ENCODE data around the gene BBS5. TPM values are rescaled to one million over a fixed set of nuclear protein-coding genes. Genes with fewer than 3 reads are reported as not detected.
A peak's percentile ranks its signal among the peaks of the same experiment; 100 is the strongest.

The BBS5 gene
- total RNA-seq, 4 donors from 2014 or later: 6.9 to 16.2 (median 8.6) TPM

- TF ChIP-seq EP300 (IDR thresholded peaks at IDR 0.05): no peak
- TF ChIP-seq CTCF (IDR thresholded peaks at IDR 0.05): no peak
- no peak for TF ChIP-seq POLR2A (IDR thresholded peaks at IDR 0.05)
- TF ChIP-seq POLR2AphosphoS5 (IDR thresholded peaks at IDR 0.05): no peak
- no peaks in the 10 kb centered on the region for H3K36me3 ChIP-seq
- WGBS, 2 donors (ENCODE audit: low coverage in 1 of 2): 78 to 83% methylated on average over 2 of the region's 3 CpGs
- no peak overlapping the region for H3K27ac ChIP-seq
- peaks cover 0 to 20% (median 4%) of the 10 kb centered on the region in 3 donors for H3K4me1 ChIP-seq
- ATAC-seq: no peak
- H3K9me3 ChIP-seq: no peaks in the 10 kb centered on the region
- no peak overlapping the region for H3K4me3 ChIP-seq
- H3K27me3 ChIP-seq: no peaks in the 10 kb centered on the region
Observed at GRCh38 chr2:169476459-169476858, 2.8 kb upstream of the BBS5 start.

GRCh38 chr2:169478339-169478738 lies 955 bp upstream of the BBS5 start:
- no peaks in the 10 kb centered on the region for H3K9me3 ChIP-seq
- H3K4me3 ChIP-seq: no peak overlapping the region
- ATAC-seq: peak; percentile 45
- peak overlapping the region in 3 of 4 donors; percentile 82 to 87 (median 85) for H3K27ac ChIP-seq
- no peak for TF ChIP-seq CTCF (IDR thresholded peaks at IDR 0.05)
- no peak for TF ChIP-seq POLR2A (IDR thresholded peaks at IDR 0.05)
- TF ChIP-seq EP300 (IDR thresholded peaks at IDR 0.05): no peak
- no peak for TF ChIP-seq POLR2AphosphoS5 (IDR thresholded peaks at IDR 0.05)
- 61 to 88% methylated on average over 2 to 3 of the region's 3 CpGs for WGBS, 2 donors (ENCODE audit: low coverage in 1 of 2)
- peaks cover 0 to 21% (median 4%) of the 10 kb centered on the region in 3 donors for H3K4me1 ChIP-seq
- H3K36me3 ChIP-seq: peaks cover 0 to 13% of the 10 kb centered on the region in 2 donors
- H3K27me3 ChIP-seq: no peaks in the 10 kb centered on the region

GRCh38 chr2:169478745-169479256 lies 493 bp upstream of the BBS5 start:
- H3K9me3 ChIP-seq: no peaks in the 10 kb centered on the region
- 78 to 94% methylated on average over 2 to 4 of the region's 14 CpGs for WGBS, 2 donors (ENCODE audit: low coverage in 1 of 2)
- H3K27ac ChIP-seq: peak overlapping the region; percentile 67 to 87 (median 84)
- peak; percentile 4 for ATAC-seq
- H3K4me1 ChIP-seq: peaks cover 0 to 21% (median 4%) of the 10 kb centered on the region in 3 donors
- TF ChIP-seq EP300 (IDR thresholded peaks at IDR 0.05) (no peak), POLR2AphosphoS5 (IDR thresholded peaks at IDR 0.05) (no peak), CTCF (IDR thresholded peaks at IDR 0.05) (no peak)
- peak overlapping the region; percentile 66 to 75 for H3K4me3 ChIP-seq
- no peaks in the 10 kb centered on the region for H3K27me3 ChIP-seq
- H3K36me3 ChIP-seq: peaks cover 0 to 18% of the 10 kb centered on the region in 2 donors

GRCh38 chr2:169480079-169480465 lies 778 bp downstream of the BBS5 start:
- TF ChIP-seq POLR2A (IDR thresholded peaks at IDR 0.05): no peak
- TF ChIP-seq CTCF (IDR thresholded peaks at IDR 0.05): no peak
- no peak for TF ChIP-seq EP300 (IDR thresholded peaks at IDR 0.05)
- no peak for TF ChIP-seq POLR2AphosphoS5 (IDR thresholded peaks at IDR 0.05)
- Histone ChIP-seq H3K4me3 (peak overlapping the region; percentile 66 to 75), H3K9me3 (no peaks in the 10 kb centered on the region), H3K27ac (peak overlapping the region in 3 of 4 donors; percentile 82 to 87 (median 85)), H3K36me3 (peaks cover 0 to 30% of the 10 kb centered on the region in 2 donors), H3K4me1 (peaks cover 0 to 21% (median 4%) of the 10 kb centered on the region in 3 donors), H3K27me3 (no peaks in the 10 kb centered on the region)
- ATAC-seq: no peak
- 19 to 23% methylated on average over 9 of the region's 9 CpGs for WGBS, 2 donors (ENCODE audit: low coverage in 1 of 2)

- Histone ChIP-seq H3K27ac (no peak overlapping the region), H3K4me3 (no peak overlapping the region), H3K9me3 (no peaks in the 10 kb centered on the region), H3K27me3 (no peaks in the 10 kb centered on the region), H3K36me3 (peaks cover 0 to 77% of the 10 kb centered on the region in 2 donors), H3K4me1 (peaks cover 0 to 4% (median 0%) of the 10 kb centered on the region in 3 donors)
- no peak for ATAC-seq
- WGBS, 2 donors (ENCODE audit: low coverage in 1 of 2): 89 to 100% methylated on average over 1 of the region's 1 CpG
- TF ChIP-seq POLR2AphosphoS5 (IDR thresholded peaks at IDR 0.05) (no peak), EP300 (IDR thresholded peaks at IDR 0.05) (no peak), CTCF (IDR thresholded peaks at IDR 0.05) (no peak)
Observed at GRCh38 chr2:169485650-169486138, 6.4 kb downstream of the BBS5 start.
